Neural progenitor cell (in vitro differentiated cells): ENCODE measurements around the gene SLC23A2. TPM values are rescaled to one million over a fixed set of nuclear protein-coding genes. Genes with fewer than 3 reads are reported as not detected.

Experiments
- DNase-seq: peaks from one replicate; pipeline ENCODE4 v3.0.0-alpha.2; 2016; ENCODE audit warnings: low spot score
- H2AFZ ChIP-seq: fragments of 200-600 bp; sonication (generic); replicated peaks from 2 replicates; pipeline ENCODE4 v1.6.1; 2016; ENCODE audit warnings: antibody characterized with exemption
- H3F3A ChIP-seq: fragments of 200-600 bp; sonication (generic); 2 replicates; pipeline ENCODE4 v1.6.1; 2016; ENCODE audit warnings: antibody characterized with exemption, low read depth
- H3K27ac ChIP-seq: fragments of 200-600 bp; sonication (generic); 2 replicates; pipeline ENCODE4 v1.5.1; 2016; ENCODE audit warnings: mild to moderate bottlenecking
- H3K27me3 ChIP-seq: fragments of 200-600 bp; sonication (generic); 2 replicates; pipeline ENCODE4 v1.6.1; 2016; ENCODE audit warnings: mild to moderate bottlenecking, moderate library complexity
- H3K36me3 ChIP-seq: fragments of 200-600 bp; sonication (generic); 2 replicates; pipeline ENCODE4 v1.5.1; 2016
- H3K4me1 ChIP-seq: fragments of 200-600 bp; sonication (generic); 2 replicates; pipeline ENCODE4 v1.6.1; 2016; ENCODE audit warnings: mixed run types
- H3K4me2 ChIP-seq: fragments of 200-600 bp; sonication (generic); 2 replicates; pipeline ENCODE4 v1.6.1; 2016
- H3K4me3 ChIP-seq: fragments of 200-600 bp; sonication (generic); 2 replicates; pipeline ENCODE4 v1.5.1; 2016
- H3K79me2 ChIP-seq: fragments of 200-600 bp; sonication (generic); 2 replicates; pipeline ENCODE4 v1.6.1; 2016; ENCODE audit warnings: low read depth
- H3K9ac ChIP-seq: fragments of 200-600 bp; sonication (generic); 2 replicates; pipeline ENCODE4 v1.6.1; 2016
- H3K9me3 ChIP-seq: fragments of 200-600 bp; sonication (generic); 2 replicates; pipeline ENCODE4 v1.5.1; 2016; ENCODE audit warnings: low read depth
- H4K20me1 ChIP-seq: fragments of 200-600 bp; sonication (generic); 2 replicates; pipeline ENCODE4 v1.6.1; 2016; ENCODE audit warnings: low read depth
- H3K27ac Mint-ChIP-seq: 3 replicates; pipeline ENCODE4 v1.8.0; 2021; ENCODE audit warnings: mixed read lengths
- H3K27me3 Mint-ChIP-seq: 2 replicates; pipeline ENCODE4 v1.8.0; 2022; ENCODE audit warnings: low read depth, mild to moderate bottlenecking, inconsistent platforms, moderate library complexity, mixed read lengths; ENCODE audit not compliant: insufficient read depth
- H3K36me3 Mint-ChIP-seq: 3 replicates; pipeline ENCODE4 v1.8.0; 2021; ENCODE audit warnings: mixed read lengths
- H3K4me1 Mint-ChIP-seq: 3 replicates; pipeline ENCODE4 v1.8.0; 2021; ENCODE audit warnings: mixed read lengths
- H3K4me3 Mint-ChIP-seq: 3 replicates; pipeline ENCODE4 v1.8.0; 2021; ENCODE audit warnings: mild to moderate bottlenecking, moderate library complexity, mixed read lengths
- H3K9me3 Mint-ChIP-seq: 3 replicates; pipeline ENCODE4 v1.8.0; 2020; ENCODE audit warnings: mixed read lengths
- EZH2 ChIP-seq: fragments of 200-600 bp; sonication (generic); IDR thresholded peaks from 2 replicates; pipeline ENCODE4 v1.6.1; 2017; ENCODE audit warnings: antibody characterized with exemption, mild to moderate bottlenecking, moderate library complexity
- EZH2phosphoT487 ChIP-seq: fragments of 200-600 bp; sonication (generic); IDR thresholded peaks from 2 replicates; pipeline ENCODE4 v1.6.1; 2017; ENCODE audit warnings: antibody characterized with exemption
- total RNA-seq: library from RNA; depleted of rRNA; stranded (reverse); fragments of >200 nt; gene quantifications from 2 replicates; pipeline ENCODE4 v1.2.3, GENCODE V29; 2015; ENCODE audit warnings: low replicate concordance
- TF ChIP-seq, protein P1 (sequence below): fragments of 200-600 bp; sonication (generic); IDR thresholded peaks from 2 replicates; pipeline ENCODE4 v1.5.1; 2017; ENCODE audit warnings: antibody characterized with exemption, mild to moderate bottlenecking

The SLC23A2 gene
- total RNA-seq, 1 donor from 2014 or later, result 13.0 TPM

DNA sequence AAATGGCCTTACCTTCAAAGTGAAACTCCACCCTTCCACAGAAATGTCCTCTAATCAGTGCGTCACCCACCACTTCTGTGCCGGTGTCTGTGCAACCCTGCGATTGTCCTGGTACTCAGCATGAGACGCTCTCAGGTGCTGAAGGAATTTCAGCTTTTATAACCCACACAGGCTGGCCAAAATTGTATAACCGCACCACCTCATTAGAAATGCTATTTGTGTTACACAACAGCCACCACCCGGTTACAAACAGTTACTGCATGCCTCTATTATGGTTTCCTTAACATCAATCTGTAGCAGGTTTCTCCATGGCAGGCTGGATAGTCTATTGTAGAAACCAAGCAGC, 51.5 kb downstream of the SLC23A2 start:
- Histone ChIP-seq H3K4me1 (no peaks in the 10 kb centered on the region), H3K9ac (no peak overlapping the region), H3K27ac (no peak overlapping the region), H3F3A (no peaks in the 10 kb centered on the region), H3K4me3 (no peak overlapping the region), H4K20me1 (no peaks in the 10 kb centered on the region), H2AFZ (no peak overlapping the region), H3K9me3 (no peaks in the 10 kb centered on the region), H3K36me3 (no peaks in the 10 kb centered on the region), H3K79me2 (no peaks in the 10 kb centered on the region), H3K4me2 (no peak overlapping the region), H3K27me3 (no peaks in the 10 kb centered on the region)
- H3K27ac Mint-ChIP-seq, result no peak overlapping the region
- H3K36me3 Mint-ChIP-seq, result peaks cover 5% of the 10 kb centered on the region
- DNase-seq, result peak; percentile 51
- H3K4me3 Mint-ChIP-seq, result no peak overlapping the region
- TF ChIP-seq, protein P1, sequence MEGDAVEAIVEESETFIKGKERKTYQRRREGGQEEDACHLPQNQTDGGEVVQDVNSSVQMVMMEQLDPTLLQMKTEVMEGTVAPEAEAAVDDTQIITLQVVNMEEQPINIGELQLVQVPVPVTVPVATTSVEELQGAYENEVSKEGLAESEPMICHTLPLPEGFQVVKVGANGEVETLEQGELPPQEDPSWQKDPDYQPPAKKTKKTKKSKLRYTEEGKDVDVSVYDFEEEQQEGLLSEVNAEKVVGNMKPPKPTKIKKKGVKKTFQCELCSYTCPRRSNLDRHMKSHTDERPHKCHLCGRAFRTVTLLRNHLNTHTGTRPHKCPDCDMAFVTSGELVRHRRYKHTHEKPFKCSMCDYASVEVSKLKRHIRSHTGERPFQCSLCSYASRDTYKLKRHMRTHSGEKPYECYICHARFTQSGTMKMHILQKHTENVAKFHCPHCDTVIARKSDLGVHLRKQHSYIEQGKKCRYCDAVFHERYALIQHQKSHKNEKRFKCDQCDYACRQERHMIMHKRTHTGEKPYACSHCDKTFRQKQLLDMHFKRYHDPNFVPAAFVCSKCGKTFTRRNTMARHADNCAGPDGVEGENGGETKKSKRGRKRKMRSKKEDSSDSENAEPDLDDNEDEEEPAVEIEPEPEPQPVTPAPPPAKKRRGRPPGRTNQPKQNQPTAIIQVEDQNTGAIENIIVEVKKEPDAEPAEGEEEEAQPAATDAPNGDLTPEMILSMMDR, result peak; percentile 54
- TF ChIP-seq EZH2 (no peak), EZH2phosphoT487 (no peak)
- H3K27me3 Mint-ChIP-seq, result peaks cover 2% of the 10 kb centered on the region
- H3K9me3 Mint-ChIP-seq, result peaks cover 8% of the 10 kb centered on the region
- H3K4me1 Mint-ChIP-seq, result peaks cover 34% of the 10 kb centered on the region

DNA sequence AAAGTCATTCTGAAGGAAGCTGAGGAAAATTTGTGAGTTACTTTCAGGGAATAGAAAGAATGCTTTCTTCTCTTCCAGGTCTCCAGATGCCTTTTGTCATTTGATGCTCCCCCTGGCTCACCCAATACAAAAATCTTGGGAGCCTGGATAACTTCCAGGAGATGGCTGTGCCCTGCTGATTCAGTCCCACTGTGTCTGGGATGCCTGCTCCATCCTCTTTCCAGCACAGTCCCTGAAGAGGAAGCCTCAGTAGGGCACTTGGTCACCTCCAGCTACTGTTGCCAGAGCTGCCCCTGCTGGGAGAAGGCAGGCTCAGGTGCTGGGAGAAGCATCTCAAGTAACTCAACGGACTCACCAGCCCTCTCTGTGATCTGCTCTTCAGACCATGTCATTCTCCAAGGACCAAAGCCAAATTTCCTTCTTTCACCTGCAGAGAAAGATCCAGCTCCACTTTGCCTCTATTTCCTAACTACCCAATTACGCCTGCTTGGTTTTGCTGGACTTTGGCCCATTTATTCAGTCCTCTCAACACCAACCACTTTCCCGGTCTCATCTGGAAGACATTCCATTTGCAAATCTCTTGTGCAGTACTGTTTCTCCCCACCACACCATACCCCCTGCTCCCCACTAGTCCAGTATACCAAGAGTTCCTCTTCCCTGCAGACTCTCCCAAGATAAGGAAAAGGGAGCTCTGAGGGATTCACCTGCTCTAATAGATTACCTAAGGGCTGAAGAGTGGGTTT, 53.3 kb downstream of the SLC23A2 start:
- H3K9me3 ChIP-seq, result no peaks in the 10 kb centered on the region
- Mint-ChIP-seq H3K36me3 (peaks cover 5% of the 10 kb centered on the region), H3K27ac (no peak overlapping the region), H3K4me1 (peaks cover 42% of the 10 kb centered on the region), H3K27me3 (peaks cover 2% of the 10 kb centered on the region), H3K9me3 (peaks cover 8% of the 10 kb centered on the region), H3K4me3 (no peak overlapping the region)
- H3K4me3 ChIP-seq, result no peak overlapping the region
- H3F3A ChIP-seq, result no peaks in the 10 kb centered on the region
- no peaks in the 10 kb centered on the region for H3K27me3 ChIP-seq
- H3K4me1 ChIP-seq, result no peaks in the 10 kb centered on the region
- no peaks in the 10 kb centered on the region for H4K20me1 ChIP-seq
- no peaks in the 10 kb centered on the region for H3K36me3 ChIP-seq
- H3K4me2 ChIP-seq, result no peak overlapping the region
- DNase-seq, result no peak
- H3K9ac ChIP-seq, result no peak overlapping the region
- TF ChIP-seq EZH2 (no peak), EZH2phosphoT487 (no peak)
- TF ChIP-seq, protein P1, result no peak
- H3K27ac ChIP-seq, result no peak overlapping the region
- H3K79me2 ChIP-seq, result no peaks in the 10 kb centered on the region
- H2AFZ ChIP-seq, result no peak overlapping the region

- no peaks in the 10 kb centered on the region for H3F3A ChIP-seq
These were observed 54.3 kb downstream of the SLC23A2 start for GRCh38 chr20:4946986-4947385.

More at GRCh38 chr20:4946986-4947385, 54.3 kb downstream of the SLC23A2 start:
- no peak for DNase-seq
- H3K27me3 Mint-ChIP-seq, result peaks cover 2% of the 10 kb centered on the region
- Histone ChIP-seq H3K79me2 (no peaks in the 10 kb centered on the region), H3K9me3 (no peaks in the 10 kb centered on the region), H3K27me3 (no peaks in the 10 kb centered on the region), H3K36me3 (no peaks in the 10 kb centered on the region), H4K20me1 (no peaks in the 10 kb centered on the region), H3K4me1 (no peaks in the 10 kb centered on the region), H3K4me3 (no peak overlapping the region), H3K4me2 (no peak overlapping the region), H3K9ac (no peak overlapping the region), H2AFZ (no peak overlapping the region), H3K27ac (no peak overlapping the region)
- TF ChIP-seq EZH2, result no peak
- TF ChIP-seq, protein P1, result no peak
- TF ChIP-seq EZH2phosphoT487, result no peak
- H3K36me3 Mint-ChIP-seq, result peaks cover under 1% of the 10 kb centered on the region
- peaks cover 3% of the 10 kb centered on the region for H3K9me3 Mint-ChIP-seq
- H3K27ac Mint-ChIP-seq, result no peak overlapping the region
- peak overlapping the region; percentile 2 for H3K4me3 Mint-ChIP-seq
- H3K4me1 Mint-ChIP-seq, result peaks cover 46% of the 10 kb centered on the region
